HG03558 (cell line): Measurements from ENCODE around the gene IL21.
"Not testable (repeated sequence)": the region's sequence is repeated elsewhere in the genome, so short reads cannot be mapped to it uniquely, and the experiment has no call there.

Experiments
- ATAC-seq: cut with Tn5 transposase; IDR thresholded peaks from one replicate; pipeline ENCODE4 v1.9.1; 2021; ENCODE audit warnings: moderate number of reproducible peaks; ENCODE audit not compliant: unreplicated experiment; ENCODE audit errors: extremely low read depth

Gene IL21

GRCh38 chr4:122584519-122584918 lies 36.3 kb downstream of the IL21 start:
- peak; percentile 57 for ATAC-seq

- no peak for ATAC-seq
Observed at GRCh38 chr4:122583906-122584305, 37.0 kb downstream of the IL21 start.

GRCh38 chr4:122577808-122578781 lies 42.8 kb downstream of the IL21 start:
- ATAC-seq: peak; percentile 49

GRCh38 chr4:122577189-122577553 lies 43.7 kb downstream of the IL21 start:
- no peak for ATAC-seq

- ATAC-seq: peak; percentile 41
Observed at GRCh38 chr4:122576261-122577188, 44.3 kb downstream of the IL21 start.

- not testable (repeated sequence) for ATAC-seq
Observed at GRCh38 chr4:122574347-122574746, 46.5 kb downstream of the IL21 start.

- no peak for ATAC-seq
Observed at GRCh38 chr4:122562449-122562848, 58.4 kb downstream of the IL21 start.
